HTR-8/SVneo (cell line): ENCODE data around the gene PRSS33.

Source experiments
- DNase-seq: peaks from one replicate; pipeline ENCODE4 v3.0.0; 2011; ENCODE audit warnings: low spot score, mixed read lengths; ENCODE audit not compliant: insufficient read length
- FAIRE-seq: peaks from 2 replicates; lab custom pipeline; 2011; peaks lifted over from hg19 to GRCh38; lab: Jason Lieb, UNC

PRSS33 gene

GRCh38 chr16:2787406-2787805 lies at the start of gene PRSS33:
TSS of gene PRSS33 (minus strand) at chr16:2787560. CDS start at chr16:2786547, 1,013 bp downstream.
- DNase-seq (no peak), FAIRE-seq (no peak)

GRCh38 chr16:2836646-2837508 lies 49.5 kb upstream of the PRSS33 start:
- DNase-seq (no peak), FAIRE-seq (no peak)

DNA sequence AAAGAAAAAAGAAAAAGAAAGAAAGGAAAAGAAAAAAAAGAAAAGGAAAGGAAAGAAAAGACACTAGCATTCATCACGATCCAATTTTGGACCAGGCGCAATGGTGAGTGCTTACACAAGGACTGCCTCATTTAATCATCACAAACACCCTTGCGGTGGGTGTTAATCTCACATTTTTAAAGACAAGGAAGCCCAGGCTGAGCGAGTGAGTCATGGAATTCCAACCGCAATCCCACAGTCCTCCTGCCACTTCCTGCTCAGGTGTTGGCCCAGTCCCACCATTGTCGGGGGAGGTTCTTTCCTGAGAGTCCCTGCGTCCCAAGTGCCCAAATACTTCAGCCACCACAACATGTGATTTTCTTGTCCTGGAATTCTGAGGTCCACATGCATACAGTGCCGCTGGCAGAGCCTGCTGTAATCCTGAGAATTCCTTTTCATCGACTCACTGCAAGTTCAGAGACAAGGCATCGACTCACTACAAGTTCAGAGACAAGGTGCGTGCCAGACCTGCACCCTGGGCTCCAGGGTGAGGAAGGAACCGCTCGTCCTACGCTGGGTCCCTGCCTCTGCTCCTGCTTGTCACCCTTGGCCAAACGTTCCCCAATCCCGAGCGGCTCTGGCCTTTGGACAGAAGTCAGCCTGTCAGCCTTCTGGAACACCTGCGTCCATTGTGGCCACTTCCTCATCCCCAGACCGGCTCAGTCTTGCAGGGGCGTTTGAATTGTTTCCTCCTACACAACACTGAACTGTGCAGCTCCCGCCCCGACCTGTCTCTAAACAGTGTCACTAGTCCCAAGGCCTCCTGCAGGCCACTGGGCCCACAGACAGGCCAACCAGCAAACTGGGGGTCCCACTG lies 48.5 kb upstream of the PRSS33 start:
- FAIRE-seq (peak; percentile 98), DNase-seq (peak; percentile 92)

GRCh38 chr16:2834968-2835367 lies 47.6 kb upstream of the PRSS33 start:
- DNase-seq (no peak), FAIRE-seq (peak; percentile 80)

DNA sequence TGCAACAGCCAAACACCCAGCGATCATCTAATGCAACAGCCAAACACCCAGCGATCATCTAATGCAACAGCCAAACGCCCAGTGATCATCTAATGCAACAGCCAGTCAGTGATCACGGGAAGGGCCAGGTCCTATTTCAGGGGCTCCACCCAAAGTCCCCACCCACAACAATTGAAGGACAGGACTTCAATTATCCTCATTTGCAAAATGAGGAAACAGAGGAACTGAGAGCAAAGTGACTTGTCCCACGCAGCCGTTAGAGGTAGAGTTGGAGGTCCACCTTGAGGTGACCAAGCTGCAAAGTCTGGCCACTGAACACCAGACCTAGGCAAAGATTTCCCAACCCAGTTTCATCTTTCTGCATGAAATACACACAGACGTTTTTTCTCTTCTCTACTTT lies 46.4 kb upstream of the PRSS33 start:
- no peak for FAIRE-seq
- DNase-seq, result no peak

GRCh38 chr16:2831203-2831602 lies 43.8 kb upstream of the PRSS33 start:
- FAIRE-seq (no peak), DNase-seq (no peak)

GRCh38 chr16:2830355-2830695 lies 43.0 kb upstream of the PRSS33 start:
- DNase-seq (no peak), FAIRE-seq (no peak)

GRCh38 chr16:2829501-2830354 lies 42.4 kb upstream of the PRSS33 start, which contains the start of gene ZG16B:
TSS of gene ZG16B (plus strand) at chr16:2830303. CDS start at chr16:2830442, 139 bp downstream.
- FAIRE-seq, result no peak
- no peak for DNase-seq

DNA sequence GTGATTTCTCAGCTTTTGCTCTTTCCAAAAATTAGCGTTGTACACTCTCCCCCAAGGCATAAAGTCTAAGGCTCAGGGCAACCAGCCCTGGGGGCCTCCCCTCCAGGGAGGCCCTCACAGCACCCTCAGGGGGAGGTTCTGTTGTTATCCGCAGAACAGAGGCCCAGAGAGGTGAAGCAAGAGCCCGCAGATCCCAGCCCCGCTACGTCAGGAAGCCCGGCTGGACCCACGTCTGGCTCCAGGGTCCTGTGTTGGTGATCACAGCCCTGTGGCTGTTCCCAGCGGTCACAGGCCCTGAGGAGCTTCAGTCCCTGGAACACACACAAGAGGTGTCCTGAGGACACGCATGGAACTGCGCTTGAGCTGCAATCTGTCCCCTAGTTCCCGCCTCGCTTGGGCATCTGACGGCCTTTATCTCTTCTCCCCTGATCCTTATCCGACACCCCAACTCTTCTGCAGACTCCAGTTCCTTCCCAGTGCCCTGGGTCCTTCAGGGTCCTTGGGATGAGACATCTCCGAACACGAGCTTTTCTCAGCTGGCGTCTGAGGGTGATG lies 41.6 kb upstream of the PRSS33 start:
- FAIRE-seq, result no peak
- no peak for DNase-seq

DNA sequence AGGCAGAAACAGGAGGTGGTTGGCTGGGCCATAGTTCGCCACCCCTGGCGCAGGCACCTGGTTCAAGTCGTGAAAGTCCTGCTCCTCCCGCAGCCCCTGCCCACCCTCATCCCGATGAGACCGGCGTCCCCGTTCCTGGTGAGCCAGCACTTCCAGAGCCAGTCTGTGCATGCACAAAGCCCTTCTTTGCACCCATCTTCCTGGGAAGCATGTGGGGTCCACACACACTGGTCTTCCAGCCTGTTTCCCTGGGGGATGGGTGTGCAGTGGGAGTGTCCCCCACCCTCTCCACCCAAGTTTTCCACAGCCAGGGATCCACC lies 41.1 kb upstream of the PRSS33 start:
- DNase-seq, result no peak
- FAIRE-seq, result no peak

GRCh38 chr16:2827831-2828520 lies 40.6 kb upstream of the PRSS33 start:
- no peak for FAIRE-seq
- DNase-seq, result no peak

DNA sequence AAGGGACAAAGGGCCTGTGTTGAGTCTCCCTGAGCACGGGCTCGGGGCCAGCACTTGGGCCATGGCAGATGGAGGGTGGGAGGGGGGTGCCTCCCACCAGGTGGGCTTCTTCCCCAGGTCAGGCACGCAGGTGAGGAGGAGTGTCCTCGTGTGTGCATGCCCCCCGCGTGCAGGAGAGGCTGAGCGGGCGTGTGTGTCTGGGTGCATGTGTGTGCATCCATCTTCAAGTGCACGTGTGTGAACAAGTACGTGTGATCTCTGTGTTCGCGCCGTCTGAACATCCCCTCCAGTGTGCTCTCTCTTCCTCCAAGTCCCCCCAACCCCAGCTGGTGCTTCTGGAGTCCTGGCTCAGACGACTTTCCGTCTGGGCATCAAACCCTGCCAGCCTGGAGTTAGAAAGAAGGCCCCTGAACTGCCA lies 40.0 kb upstream of the PRSS33 start:
- FAIRE-seq, result no peak

DNA sequence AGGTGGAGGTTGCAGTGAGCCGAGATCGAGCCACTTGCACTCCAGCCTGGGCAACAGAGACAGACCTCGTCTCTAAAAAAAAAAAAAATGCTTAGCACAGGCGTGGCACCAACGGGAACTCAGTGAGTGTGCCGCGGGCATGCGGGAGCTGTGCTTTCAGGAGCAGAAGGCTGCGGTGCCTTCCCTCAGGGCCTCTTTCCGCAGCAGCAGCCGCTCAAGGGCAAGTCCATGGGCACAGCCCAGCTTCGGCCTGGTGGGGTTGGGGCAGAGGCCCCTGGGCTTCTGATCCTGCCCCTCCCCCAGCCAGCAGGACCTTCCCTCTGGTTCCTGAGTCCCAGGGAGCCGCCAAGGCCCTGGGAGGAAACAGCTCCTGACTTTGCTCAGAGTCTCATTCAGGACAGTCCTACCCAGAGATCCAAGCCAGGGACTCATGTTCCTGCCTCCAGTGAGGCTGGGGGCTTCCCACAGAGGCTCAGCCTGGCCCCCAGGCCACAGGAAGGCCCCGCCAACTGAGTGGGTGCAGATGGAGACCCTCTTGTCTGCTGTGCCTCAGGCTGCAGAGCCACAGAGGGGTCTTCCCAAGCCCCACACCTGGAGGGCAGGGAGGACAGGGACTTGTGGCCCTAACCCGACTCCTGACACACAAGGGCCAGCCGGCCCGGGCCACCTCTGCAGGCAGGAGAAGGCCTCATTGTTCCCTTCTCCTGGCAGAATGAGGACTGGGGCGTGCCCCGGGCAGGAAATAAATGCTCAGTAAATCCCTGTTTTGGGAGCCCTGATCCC lies 39.4 kb upstream of the PRSS33 start:
- no peak for DNase-seq
- no peak for FAIRE-seq

More for the DNA sequence above, 40.0 kb upstream of the PRSS33 start:
- no peak for DNase-seq

DNA sequence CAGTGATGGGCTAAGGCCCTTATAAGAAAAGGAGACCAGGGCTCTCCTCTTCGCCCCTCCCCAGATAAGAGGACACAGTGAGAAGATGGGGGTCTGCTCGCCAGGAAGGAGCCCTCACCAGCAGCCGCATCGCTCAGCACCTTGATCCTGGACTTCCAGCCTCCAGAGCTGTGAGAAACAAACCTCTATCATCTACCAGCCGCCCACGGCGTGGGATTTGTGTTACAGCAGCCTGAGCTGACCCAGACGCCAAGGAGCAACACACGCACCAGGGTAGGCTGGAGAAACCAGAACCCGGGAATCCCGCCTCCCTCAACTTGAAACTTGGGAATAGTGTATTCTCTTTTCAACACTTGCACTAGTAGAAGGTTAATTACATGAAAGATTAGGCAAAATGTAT lies 38.5 kb upstream of the PRSS33 start:
- FAIRE-seq (no peak), DNase-seq (no peak)

DNA sequence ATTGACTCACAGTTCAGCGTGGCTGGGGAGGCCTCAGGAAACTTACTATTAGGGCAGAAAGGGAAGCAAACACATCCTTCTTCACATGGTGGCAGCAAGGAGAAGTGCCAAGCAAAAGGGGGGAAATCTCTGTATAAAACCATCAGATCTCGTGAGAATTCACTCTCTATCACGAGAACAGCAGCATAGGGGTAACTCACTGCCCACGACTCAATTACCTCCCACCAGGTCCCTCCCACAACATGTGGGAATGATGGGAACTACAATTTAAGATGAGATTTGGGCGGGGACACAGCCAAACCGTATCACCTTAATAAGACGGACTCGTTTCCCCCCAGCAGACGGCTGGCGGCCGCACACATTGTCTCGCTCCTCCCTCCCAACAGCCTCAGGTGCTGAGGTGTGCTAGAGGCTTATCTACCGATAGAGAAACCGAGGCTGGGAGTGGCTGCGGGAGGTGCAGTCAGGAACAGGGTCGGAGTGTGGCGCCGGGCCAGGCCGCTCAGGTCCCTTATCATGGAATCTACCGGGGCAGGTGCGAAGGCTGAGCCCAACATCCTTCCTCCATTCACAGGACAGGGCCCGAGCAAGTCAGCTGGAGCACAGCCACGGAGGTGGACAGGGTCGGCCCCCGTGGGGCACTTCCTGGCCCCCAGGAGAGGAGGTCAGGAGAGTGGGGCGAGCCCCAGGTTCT lies 37.8 kb upstream of the PRSS33 start:
- FAIRE-seq (no peak), DNase-seq (no peak)

- no peak for DNase-seq
- FAIRE-seq, result no peak
Measured at GRCh38 chr16:2824626-2825025, 37.3 kb upstream of the PRSS33 start.

- no peak for FAIRE-seq
- no peak for DNase-seq
Measured at GRCh38 chr16:2822496-2822895, 35.1 kb upstream of the PRSS33 start.

GRCh38 chr16:2822158-2822495 lies 34.8 kb upstream of the PRSS33 start:
- FAIRE-seq, result no peak
- no peak for DNase-seq
